ENCODE results near the gene SLC29A4.
"Not testable (repeated sequence)": the region's sequence is repeated elsewhere in the genome, so short reads cannot be mapped to it uniquely, and the experiment has no call there.

The SLC29A4 gene

DNA sequence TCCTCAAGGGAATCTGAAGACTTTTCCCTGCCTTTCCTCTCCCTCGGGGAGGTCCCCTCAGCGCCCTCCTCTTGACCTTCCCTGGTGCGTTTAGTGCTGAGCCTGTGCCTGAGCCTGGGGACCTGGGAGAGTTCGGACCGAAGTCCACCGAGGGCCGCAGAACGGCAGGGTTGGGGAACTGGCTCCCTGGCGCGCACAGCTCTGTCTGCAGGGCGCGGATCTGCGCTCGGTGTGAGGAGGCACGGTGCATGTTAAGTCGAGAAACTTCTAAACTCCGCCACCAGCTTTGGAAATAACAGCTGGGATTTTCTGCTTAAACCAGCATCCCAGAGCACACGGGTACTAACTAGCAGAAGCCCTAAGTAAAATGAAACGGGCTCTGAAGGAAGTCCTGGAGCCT lies 44.2 kb upstream of the SLC29A4 start:
- no peaks in the 10 kb centered on the region for H3K27me3 ChIP-seq (replicated peaks; ENCODE audit: insufficient read depth, low read length)
- H3K9ac ChIP-seq (ENCODE audit: low read length) = no peak overlapping the region
- no peak overlapping the region for H2AFZ ChIP-seq (ENCODE audit: low read length)
- TF ChIP-seq EZH2 (optimal IDR thresholded peaks at IDR 0.05; ENCODE audit: low read depth, low read length) (no peak), EZH2phosphoT487 (IDR thresholded peaks at IDR 0.05; ENCODE audit: low read length) (no peak)
- H3F3A ChIP-seq (ENCODE audit: insufficient read depth, low read length) = peaks cover 11% of the 10 kb centered on the region
- H3K27ac ChIP-seq (ENCODE audit: low read length) = no peak overlapping the region
- no peaks in the 10 kb centered on the region for H3K79me2 ChIP-seq (ENCODE audit: low read length)
- peaks cover 16% of the 10 kb centered on the region for H3K4me1 ChIP-seq (ENCODE audit: low read length)
- no peak overlapping the region for H3K4me3 ChIP-seq (ENCODE audit: low read length)
- DNase-seq = no peak
- H4K20me1 ChIP-seq (ENCODE audit: insufficient read depth, low read length) = no peaks in the 10 kb centered on the region
- H3K36me3 ChIP-seq (replicated peaks; ENCODE audit: insufficient read depth, low read length) = no peaks in the 10 kb centered on the region
- no peaks in the 10 kb centered on the region for H3K9me3 ChIP-seq (replicated peaks; ENCODE audit: insufficient read depth, low read length)
- H3K9me2 ChIP-seq (replicated peaks; ENCODE audit: insufficient read depth, low read length) = no peaks in the 10 kb centered on the region
- H3K4me2 ChIP-seq (ENCODE audit: low read depth, low read length) = no peak overlapping the region

DNA sequence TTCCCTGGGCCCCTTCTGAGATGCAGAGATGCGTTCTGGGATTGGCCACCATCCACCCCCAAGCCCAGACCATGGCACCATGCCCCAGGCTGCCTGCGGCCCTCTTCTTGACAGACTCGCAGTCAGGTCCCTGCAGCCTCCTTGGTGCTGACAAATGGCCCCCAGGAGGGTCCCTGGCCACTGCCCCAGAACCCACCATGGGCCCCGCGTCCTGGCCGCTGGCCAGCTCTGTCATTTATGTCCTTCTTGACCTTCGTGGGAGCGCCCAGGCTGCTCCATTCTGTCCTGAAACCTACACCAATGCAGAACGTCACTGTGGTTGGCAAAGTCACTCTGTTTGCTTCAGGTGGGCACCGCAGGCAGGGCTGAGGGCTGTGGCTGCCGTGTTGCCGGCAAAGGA lies 39.5 kb upstream of the SLC29A4 start:
- H2AFZ ChIP-seq (ENCODE audit: low read length) = no peak overlapping the region
- no peaks in the 10 kb centered on the region for H3K4me1 ChIP-seq (ENCODE audit: low read length)
- no peaks in the 10 kb centered on the region for H3K9me2 ChIP-seq (replicated peaks; ENCODE audit: insufficient read depth, low read length)
- H3K36me3 ChIP-seq (replicated peaks; ENCODE audit: insufficient read depth, low read length) = no peaks in the 10 kb centered on the region
- no peaks in the 10 kb centered on the region for H3K27me3 ChIP-seq (replicated peaks; ENCODE audit: insufficient read depth, low read length)
- no peaks in the 10 kb centered on the region for H4K20me1 ChIP-seq (ENCODE audit: insufficient read depth, low read length)
- no peak overlapping the region for H3K4me2 ChIP-seq (ENCODE audit: low read depth, low read length)
- H3F3A ChIP-seq (ENCODE audit: insufficient read depth, low read length) = no peaks in the 10 kb centered on the region
- no peak overlapping the region for H3K4me3 ChIP-seq (ENCODE audit: low read length)
- no peak overlapping the region for H3K27ac ChIP-seq (ENCODE audit: low read length)
- no peak for TF ChIP-seq EZH2phosphoT487 (IDR thresholded peaks at IDR 0.05; ENCODE audit: low read length)
- TF ChIP-seq, protein P1, sequence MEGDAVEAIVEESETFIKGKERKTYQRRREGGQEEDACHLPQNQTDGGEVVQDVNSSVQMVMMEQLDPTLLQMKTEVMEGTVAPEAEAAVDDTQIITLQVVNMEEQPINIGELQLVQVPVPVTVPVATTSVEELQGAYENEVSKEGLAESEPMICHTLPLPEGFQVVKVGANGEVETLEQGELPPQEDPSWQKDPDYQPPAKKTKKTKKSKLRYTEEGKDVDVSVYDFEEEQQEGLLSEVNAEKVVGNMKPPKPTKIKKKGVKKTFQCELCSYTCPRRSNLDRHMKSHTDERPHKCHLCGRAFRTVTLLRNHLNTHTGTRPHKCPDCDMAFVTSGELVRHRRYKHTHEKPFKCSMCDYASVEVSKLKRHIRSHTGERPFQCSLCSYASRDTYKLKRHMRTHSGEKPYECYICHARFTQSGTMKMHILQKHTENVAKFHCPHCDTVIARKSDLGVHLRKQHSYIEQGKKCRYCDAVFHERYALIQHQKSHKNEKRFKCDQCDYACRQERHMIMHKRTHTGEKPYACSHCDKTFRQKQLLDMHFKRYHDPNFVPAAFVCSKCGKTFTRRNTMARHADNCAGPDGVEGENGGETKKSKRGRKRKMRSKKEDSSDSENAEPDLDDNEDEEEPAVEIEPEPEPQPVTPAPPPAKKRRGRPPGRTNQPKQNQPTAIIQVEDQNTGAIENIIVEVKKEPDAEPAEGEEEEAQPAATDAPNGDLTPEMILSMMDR (IDR thresholded peaks at IDR 0.05; ENCODE audit: low read length) = no peak
- no peak for TF ChIP-seq EZH2 (optimal IDR thresholded peaks at IDR 0.05; ENCODE audit: low read depth, low read length)
- no peaks in the 10 kb centered on the region for H3K9me3 ChIP-seq (replicated peaks; ENCODE audit: insufficient read depth, low read length)
- DNase-seq = no peak
- H3K9ac ChIP-seq (ENCODE audit: low read length) = no peak overlapping the region
- H3K79me2 ChIP-seq (ENCODE audit: low read length) = no peaks in the 10 kb centered on the region

- H3K9me3 ChIP-seq (replicated peaks; ENCODE audit: insufficient read depth, low read length) = no peaks in the 10 kb centered on the region
- H3K9me2 ChIP-seq (replicated peaks; ENCODE audit: insufficient read depth, low read length) = no peaks in the 10 kb centered on the region
- H3F3A ChIP-seq (ENCODE audit: insufficient read depth, low read length) = no peaks in the 10 kb centered on the region
- DNase-seq = no peak
- no peak overlapping the region for H3K27ac ChIP-seq (ENCODE audit: low read length)
- H3K27me3 ChIP-seq (replicated peaks; ENCODE audit: insufficient read depth, low read length) = no peaks in the 10 kb centered on the region; the same call in 1 of the 2 replicates
- H3K4me2 ChIP-seq (ENCODE audit: low read depth, low read length) = no peak overlapping the region
- no peaks in the 10 kb centered on the region for H3K36me3 ChIP-seq (replicated peaks; ENCODE audit: insufficient read depth, low read length)
- H3K4me1 ChIP-seq (ENCODE audit: low read length) = no peaks in the 10 kb centered on the region
- H4K20me1 ChIP-seq (ENCODE audit: insufficient read depth, low read length) = no peaks in the 10 kb centered on the region
- no peak for TF ChIP-seq EZH2 (optimal IDR thresholded peaks at IDR 0.05; ENCODE audit: low read depth, low read length)
- no peaks in the 10 kb centered on the region for H3K79me2 ChIP-seq (ENCODE audit: low read length)
- no peak overlapping the region for H3K9ac ChIP-seq (ENCODE audit: low read length)
- no peak overlapping the region for H3K4me3 ChIP-seq (ENCODE audit: low read length)
- no peak overlapping the region for H2AFZ ChIP-seq (ENCODE audit: low read length)
Measured at GRCh38 chr7:5248201-5248885, 34.4 kb upstream of the SLC29A4 start.

DNA sequence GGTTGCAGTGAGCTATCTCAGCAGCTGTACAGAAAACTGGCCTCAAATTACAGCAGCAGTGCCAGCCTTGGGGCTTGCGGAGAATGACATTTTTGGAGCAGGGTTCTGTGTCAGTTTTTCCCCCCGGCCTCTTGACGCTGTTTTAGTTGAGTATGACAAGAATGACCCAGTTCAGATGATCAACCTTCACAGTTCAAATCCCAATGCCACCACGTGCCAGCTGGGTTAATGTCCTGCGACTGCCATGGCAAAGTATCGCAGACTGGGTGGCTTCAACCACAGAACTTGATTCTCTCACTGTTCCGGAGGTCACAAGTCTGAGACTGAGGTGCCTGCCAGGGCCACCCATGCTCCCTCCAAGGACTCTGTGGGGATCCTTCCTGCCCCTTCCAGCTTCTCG lies 32.0 kb upstream of the SLC29A4 start:
- H2AFZ ChIP-seq (ENCODE audit: low read length); H3K79me2 ChIP-seq (ENCODE audit: low read length); H3K4me3 ChIP-seq (ENCODE audit: low read length); DNase-seq; H3K27ac ChIP-seq (ENCODE audit: low read length); H3K4me1 ChIP-seq (ENCODE audit: low read length); H3K4me2 ChIP-seq (ENCODE audit: low read depth, low read length); H3K9me3 ChIP-seq (replicated peaks; ENCODE audit: insufficient read depth, low read length); H4K20me1 ChIP-seq (ENCODE audit: insufficient read depth, low read length); H3F3A ChIP-seq (ENCODE audit: insufficient read depth, low read length); H3K36me3 ChIP-seq (replicated peaks; ENCODE audit: insufficient read depth, low read length); H3K9ac ChIP-seq (ENCODE audit: low read length); H3K9me2 ChIP-seq (replicated peaks; ENCODE audit: insufficient read depth, low read length); H3K27me3 ChIP-seq (replicated peaks; ENCODE audit: insufficient read depth, low read length): not testable (repeated sequence)

- H3K27ac ChIP-seq (ENCODE audit: low read length); H3K9me3 ChIP-seq (replicated peaks; ENCODE audit: insufficient read depth, low read length); H3K4me2 ChIP-seq (ENCODE audit: low read depth, low read length); H3K36me3 ChIP-seq (replicated peaks; ENCODE audit: insufficient read depth, low read length); H3K9me2 ChIP-seq (replicated peaks; ENCODE audit: insufficient read depth, low read length); DNase-seq; H3K4me1 ChIP-seq (ENCODE audit: low read length); H3K4me3 ChIP-seq (ENCODE audit: low read length); H3F3A ChIP-seq (ENCODE audit: insufficient read depth, low read length); H3K79me2 ChIP-seq (ENCODE audit: low read length); H3K27me3 ChIP-seq (replicated peaks; ENCODE audit: insufficient read depth, low read length); H2AFZ ChIP-seq (ENCODE audit: low read length); H3K9ac ChIP-seq (ENCODE audit: low read length); H4K20me1 ChIP-seq (ENCODE audit: insufficient read depth, low read length): not testable (repeated sequence)
Measured at GRCh38 chr7:5253529-5253928, 29.2 kb upstream of the SLC29A4 start.

- H3K4me2 ChIP-seq (ENCODE audit: low read depth, low read length); H3K9ac ChIP-seq (ENCODE audit: low read length); H3K9me2 ChIP-seq (replicated peaks; ENCODE audit: insufficient read depth, low read length); H3K79me2 ChIP-seq (ENCODE audit: low read length); H3K9me3 ChIP-seq (replicated peaks; ENCODE audit: insufficient read depth, low read length); DNase-seq; H3K4me1 ChIP-seq (ENCODE audit: low read length); H3K4me3 ChIP-seq (ENCODE audit: low read length); H3K36me3 ChIP-seq (replicated peaks; ENCODE audit: insufficient read depth, low read length); H3F3A ChIP-seq (ENCODE audit: insufficient read depth, low read length); H3K27me3 ChIP-seq (replicated peaks; ENCODE audit: insufficient read depth, low read length); H2AFZ ChIP-seq (ENCODE audit: low read length); H4K20me1 ChIP-seq (ENCODE audit: insufficient read depth, low read length); H3K27ac ChIP-seq (ENCODE audit: low read length): not testable (repeated sequence)
Measured at GRCh38 chr7:5254371-5254770, 28.4 kb upstream of the SLC29A4 start.

Measured in MM.1S (cell line).